Heart left ventricle (tissue), 13 donors: ENCODE data around the gene C8A.

Source experiments
- CTCF ChIP-seq, 12 donors: fragments of 200-600 bp; sonication (generic) in 4 of 12; IDR thresholded peaks; one replicate each; pipeline versions ENCODE4 v1.5.0 to v1.8.0; 2018 to 2022; ENCODE audit warnings: antibody characterized with exemption in 12 of 12, mild to moderate bottlenecking in 5 of 12
- POLR2A ChIP-seq, 2 donors: fragments of 450-650 bp; IDR thresholded peaks; one replicate each; pipeline ENCODE4 v1.6.1; 2017; ENCODE audit warnings: antibody characterized with exemption in 2 of 2, mild to moderate bottlenecking in 2 of 2, moderate library complexity in 2 of 2
- donor health status: ischemic (EF 13 %, LVEDD 7.1; RV severe dilation, severe dysfunction).
- donor health status: DM: no; HTN: yes; CAD: no.
- donor health status: DM: no; HTN: no; CAD: no.
- donor health status: ischemic (EF 25% LVEDD 6.9; RV normal size, moderate dysfunction).
- donor health status: ischemic (EF 25% LVEDD 5.7; RV mildly dilated, moderate dysfunction).
- donor health status: ischemic (EF 35%, LVEDD 5.7; RV mildly dilated, moderate dysfunction).
- donor health status: nonischemic (EF 11% LVEDD 7.7; RV severe dilation, severe dysfunction).
- donor health status: DM: yes; HTN: yes; CAD: no.
- donor health status: PGD.
- donor health status: ischemic (EF 29% LVEDD 5.4; RV normal size, mild dysfunction).
- donor health status: nonischemic (EF 23%, LVEDD 6.1; RV moderate dilation, normal function).

- TF ChIP-seq CTCF (IDR thresholded peaks at IDR 0.05) (no peak), POLR2A (IDR thresholded peaks at IDR 0.05) (no peak)
These were observed 44.3 kb downstream of the C8A start for GRCh38 chr1:56898879-56899278.
